ENCODE data around the gene SPIN2B.

DNA sequence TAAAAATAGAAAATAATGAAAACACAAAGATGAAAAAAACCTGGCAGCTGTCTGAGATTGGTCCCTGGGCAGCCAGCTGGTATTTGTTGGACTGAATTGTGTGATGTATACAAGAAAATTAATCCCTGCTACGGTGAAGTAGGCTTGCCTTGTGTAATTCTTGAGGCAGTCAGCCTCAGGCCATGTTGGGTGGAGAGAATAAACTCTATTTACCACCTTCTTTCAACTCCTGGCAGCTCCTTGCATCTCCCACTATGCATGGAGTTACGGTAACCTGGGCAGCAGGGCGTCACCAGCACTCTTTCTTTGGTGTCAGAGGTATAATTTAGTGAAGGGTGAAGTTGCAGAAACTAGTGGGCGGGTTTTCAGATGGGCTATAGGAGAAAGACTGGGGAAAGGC is 12.4 kb upstream of the SPIN2B start:
- TF ChIP-seq CTCF (IDR thresholded peaks at IDR 0.05; ENCODE audit: low read depth, low read length, missing input control) (no peak), ZBTB33 (IDR thresholded peaks at IDR 0.05) (no peak), RAD21 (IDR thresholded peaks at IDR 0.05) (no peak), EGR1 (IDR thresholded peaks at IDR 0.05; ENCODE audit: low read depth in 2 of 2) (no peak)

Data from liver (tissue), 3 donors.